NOMO-1 treated with dmso at 0.1 percent for 144 hours (cell line): ENCODE data around the gene EPHB2.
"Not testable (repeated sequence)": the region's sequence is repeated elsewhere in the genome, so short reads cannot be mapped to it uniquely, and the experiment has no call there.

Experiments
- DNase-seq: peaks from one replicate; lab custom pipeline; 2025; ENCODE audit not compliant: unreplicated experiment; lab: John Stamatoyannopoulos, UW

Gene EPHB2

GRCh38 chr1:22710701-22711049, at the start of gene EPHB2:
Gene EPHB2, plus strand, starts transcription at chr1:22710839. Its CDS starts 144 bp downstream, at chr1:22710983.
- peak; percentile 45 for DNase-seq

- DNase-seq, result no peak
Observed at GRCh38 chr1:22661880-22662279, 48.8 kb upstream of the EPHB2 start.

DNA sequence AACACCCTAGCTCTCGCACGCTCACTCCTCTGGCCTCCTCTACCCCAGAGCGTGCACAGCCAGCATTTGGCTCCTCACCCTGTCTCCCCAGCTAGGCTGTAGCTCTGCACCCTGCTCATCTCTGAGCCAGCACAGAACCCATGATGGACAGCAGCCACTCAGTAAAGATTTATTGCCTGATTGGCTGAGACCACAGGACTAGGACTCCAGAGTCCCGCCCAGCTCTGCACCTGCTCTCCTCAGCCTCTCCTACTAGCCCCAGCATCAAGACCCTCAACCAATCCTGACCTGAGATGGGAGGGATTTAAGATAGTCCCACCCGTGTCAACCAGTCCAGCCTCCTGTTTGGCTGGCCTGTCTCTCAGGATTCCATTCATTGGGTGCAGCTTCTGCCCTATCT, 48.3 kb upstream of the EPHB2 start:
- DNase-seq, result no peak

- no peak for DNase-seq
Observed at GRCh38 chr1:22662986-22663408, 47.6 kb upstream of the EPHB2 start.

GRCh38 chr1:22665752-22666151, 44.9 kb upstream of the EPHB2 start:
- no peak for DNase-seq

DNA sequence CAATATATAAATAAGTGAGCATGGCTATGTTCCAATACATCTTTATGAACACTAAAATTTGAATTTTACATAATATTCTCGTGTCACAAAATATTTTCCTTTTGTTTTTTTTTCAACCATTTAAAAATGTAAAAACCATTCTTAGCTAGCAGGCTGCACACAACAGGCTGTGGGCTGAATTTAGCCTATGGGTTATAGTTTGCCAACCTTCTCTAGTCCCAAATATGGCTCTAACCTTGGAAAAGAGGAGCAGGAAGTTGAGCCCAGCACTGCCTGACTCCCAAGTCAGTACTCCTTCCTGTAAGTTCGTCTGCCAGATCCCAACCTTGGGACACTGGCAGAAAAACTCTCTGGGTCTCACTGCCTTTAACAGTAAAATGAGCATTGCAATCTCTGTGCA, 44.2 kb upstream of the EPHB2 start:
- no peak for DNase-seq

- not testable (repeated sequence) for DNase-seq
Observed at GRCh38 chr1:22668840-22669239, 41.8 kb upstream of the EPHB2 start.

DNA sequence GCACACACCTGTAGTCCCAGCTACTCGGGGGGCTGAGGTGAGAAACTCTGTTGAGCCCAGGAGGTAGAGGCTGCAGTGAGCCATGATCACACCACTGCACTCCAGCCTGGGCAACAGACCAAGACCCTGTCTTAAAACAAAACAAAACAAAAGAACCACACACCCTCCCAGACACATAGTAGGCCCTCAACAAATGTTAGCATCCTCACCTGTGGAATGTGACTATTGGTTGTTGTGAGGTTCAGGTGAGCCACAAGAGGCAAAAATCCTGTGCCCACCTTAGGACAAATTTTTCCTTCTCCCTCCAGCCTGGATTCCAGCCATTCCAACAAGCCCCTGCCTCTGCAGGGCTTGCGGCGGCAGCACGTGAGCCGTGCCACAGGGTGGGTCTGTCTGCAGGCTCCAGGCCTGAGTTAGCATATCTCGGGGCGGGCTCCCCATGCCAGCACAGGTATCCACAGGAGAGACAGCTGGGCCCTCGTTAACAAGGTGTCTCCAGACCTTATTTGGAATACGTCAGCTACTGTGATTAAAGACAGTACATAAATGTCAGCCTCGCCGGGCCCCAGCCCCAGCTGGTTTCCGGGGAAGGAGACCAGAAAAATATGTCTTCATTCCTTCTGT, 40.2 kb upstream of the EPHB2 start:
- no peak for DNase-seq

GRCh38 chr1:22671999-22672398, 38.6 kb upstream of the EPHB2 start:
- no peak for DNase-seq

- DNase-seq, result peak; percentile 22
Observed at GRCh38 chr1:22673486-22674409, 36.9 kb upstream of the EPHB2 start.

DNA sequence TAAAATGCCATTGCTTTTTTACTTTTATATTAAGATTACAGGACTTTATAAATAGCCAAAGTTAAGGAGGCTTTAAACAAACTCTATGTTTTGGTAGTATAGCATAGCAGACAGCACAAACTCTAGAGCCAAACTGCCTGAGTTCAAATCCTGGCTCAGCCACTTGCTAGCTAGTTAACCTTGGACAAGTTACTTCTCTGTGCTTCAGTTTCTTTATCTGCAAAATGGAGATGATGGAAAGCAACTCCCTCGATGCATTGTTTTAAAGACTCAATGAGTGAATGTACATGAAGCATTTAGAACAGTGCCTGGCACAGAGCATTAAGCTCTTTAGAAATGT, 36.3 kb upstream of the EPHB2 start:
- DNase-seq, result no peak

GRCh38 chr1:22676151-22676550, 34.5 kb upstream of the EPHB2 start:
- not testable (repeated sequence) for DNase-seq

DNA sequence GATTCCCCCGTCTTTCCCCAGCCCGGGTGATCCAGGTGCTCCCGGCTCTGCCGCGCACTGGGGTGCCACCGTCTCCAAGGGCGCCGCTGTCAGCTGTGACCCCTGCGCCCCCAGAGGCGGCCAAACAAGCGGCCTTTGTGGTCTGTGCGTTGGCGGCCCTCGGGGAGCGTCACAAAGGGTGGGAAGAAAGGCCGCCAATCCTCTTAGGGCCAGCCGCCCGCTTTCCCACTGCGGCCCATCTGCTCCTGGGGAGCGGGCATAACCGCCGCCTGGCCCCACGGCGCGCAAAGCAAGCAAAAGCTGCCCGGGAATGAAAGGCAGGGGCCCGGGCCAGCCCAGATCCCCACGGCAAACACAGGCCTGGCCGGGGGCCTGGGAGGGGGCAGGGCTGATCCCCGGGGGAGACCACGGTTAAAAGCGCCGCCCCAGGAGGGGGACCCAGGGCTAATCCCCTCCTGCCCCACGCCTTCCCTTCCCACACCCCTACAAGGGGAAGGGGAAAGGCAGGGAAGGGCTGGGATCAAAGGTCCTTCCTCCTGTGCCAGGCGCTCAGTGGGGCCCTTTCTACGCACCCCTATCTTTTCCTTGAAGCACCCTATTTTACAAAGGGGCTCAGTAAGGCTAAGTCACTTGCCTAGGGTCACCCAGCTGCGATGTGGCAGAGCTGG, 33.6 kb upstream of the EPHB2 start:
- no peak for DNase-seq

DNA sequence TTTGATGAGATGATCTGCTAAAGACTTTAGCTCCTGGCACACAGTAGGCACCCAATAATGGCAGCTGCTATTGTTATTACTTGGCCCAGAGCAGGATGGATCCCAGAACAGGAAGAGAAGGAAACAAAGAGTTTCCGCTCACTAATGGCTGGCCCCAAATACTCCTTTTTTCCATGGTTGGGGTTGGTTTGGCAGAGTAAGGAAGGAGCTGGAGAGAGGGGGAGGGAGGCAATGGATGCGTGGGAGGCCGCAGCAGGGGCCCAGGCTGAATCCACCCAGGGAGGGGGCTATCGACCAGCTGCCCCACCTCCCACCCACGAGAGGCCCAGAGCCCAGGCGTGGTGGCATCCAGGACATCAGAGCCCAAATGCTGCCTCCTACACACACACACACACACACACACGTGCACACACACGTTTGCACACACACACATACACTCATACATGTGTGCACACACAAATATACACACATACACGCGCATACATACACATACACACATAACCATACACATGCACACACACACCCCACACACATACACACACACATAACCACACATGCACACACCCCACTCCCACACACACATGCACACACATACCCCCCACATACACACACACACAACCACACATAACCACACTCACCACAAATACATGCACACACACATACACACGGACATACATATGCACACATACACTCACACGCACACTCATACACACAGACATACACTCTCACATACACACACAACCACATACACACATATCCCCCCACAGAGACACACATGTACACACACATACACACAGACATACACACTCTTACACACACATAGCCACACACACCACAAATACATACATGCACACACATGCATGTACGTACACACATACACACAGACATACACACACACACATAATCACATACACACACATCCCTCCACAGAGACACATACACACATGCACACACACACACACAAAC, 32.4 kb upstream of the EPHB2 start:
- DNase-seq, result no peak

DNA sequence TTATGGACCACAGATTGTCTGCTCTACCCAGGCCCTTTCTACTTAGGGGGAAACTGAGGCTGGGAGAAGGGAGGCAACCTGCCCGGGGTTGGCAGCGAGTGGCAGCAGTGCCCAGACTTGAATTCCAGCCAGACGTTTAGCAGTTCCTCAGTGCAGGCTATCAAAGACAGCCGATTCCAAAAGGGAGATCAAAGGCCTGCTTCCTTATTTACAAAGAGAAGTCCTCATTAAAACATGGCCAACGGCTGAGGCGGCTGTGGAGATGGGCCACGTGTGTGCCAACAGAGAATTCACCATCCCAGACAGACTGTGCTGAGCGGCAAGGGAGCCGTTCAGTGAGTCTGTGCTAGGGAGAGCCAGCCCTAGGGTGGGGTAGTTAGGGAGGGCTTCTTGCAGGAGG, 29.9 kb upstream of the EPHB2 start:
- DNase-seq, result no peak

DNA sequence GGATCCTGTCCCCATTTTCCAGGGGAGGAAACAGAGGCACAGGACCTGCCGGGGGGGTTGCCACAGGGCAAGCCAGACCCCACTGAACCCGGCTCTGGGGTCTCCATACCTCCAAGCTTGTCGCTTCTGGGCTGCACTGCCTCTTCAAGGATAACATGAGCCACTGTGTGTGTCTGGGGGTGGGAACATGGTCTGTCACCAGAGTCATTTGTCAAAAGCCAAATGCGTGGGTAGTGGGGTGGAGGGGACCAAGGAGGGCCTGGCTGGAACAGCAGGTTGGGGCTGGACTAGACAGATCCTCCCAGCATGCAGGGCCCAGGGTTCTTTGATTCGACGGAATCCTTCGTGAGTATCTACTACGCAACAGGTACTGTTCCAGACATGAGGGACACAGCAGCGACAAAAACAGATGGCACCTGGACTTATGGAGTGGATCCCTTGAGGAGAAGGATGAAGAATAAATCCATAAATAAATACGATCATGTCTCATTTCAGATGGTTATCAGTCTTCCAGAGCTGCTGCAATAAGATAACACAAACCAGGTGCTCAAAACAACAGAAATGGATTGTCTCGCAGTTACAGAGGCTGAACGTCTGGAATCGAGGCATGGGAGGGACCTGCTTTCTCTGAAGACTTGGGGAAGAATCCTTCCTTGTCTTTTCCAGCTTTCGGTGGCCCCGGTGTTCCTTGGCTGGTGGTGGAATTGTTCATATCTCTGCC, 28.9 kb upstream of the EPHB2 start:
- no peak for DNase-seq

GRCh38 chr1:22683547-22683946, 27.1 kb upstream of the EPHB2 start:
- DNase-seq, result no peak

DNA sequence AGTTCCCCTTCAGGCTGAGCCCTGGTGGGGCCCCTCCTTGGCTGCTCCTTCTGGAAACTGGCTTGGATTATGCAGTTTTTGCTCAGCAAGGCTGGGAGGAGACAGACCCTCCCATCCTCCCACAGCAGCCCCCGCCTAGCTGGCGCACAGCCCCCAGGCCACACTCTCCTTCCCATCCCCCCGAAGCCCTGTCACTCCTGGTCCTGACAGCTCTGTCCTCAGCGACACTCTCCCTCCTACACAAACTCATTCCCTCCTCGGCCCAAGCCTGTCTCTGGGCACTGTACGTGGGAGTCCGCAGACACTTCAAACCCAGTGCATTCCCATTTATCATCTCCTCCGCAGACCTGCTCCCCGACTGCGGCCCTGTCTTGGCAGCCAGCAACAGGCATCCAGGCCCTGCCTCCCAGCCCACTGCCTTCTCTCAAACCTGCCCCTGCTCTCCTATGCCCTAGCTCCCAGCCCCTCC, 25.0 kb upstream of the EPHB2 start:
- no peak for DNase-seq

- DNase-seq, result no peak
Observed at GRCh38 chr1:22687191-22687590, 23.4 kb upstream of the EPHB2 start.

DNA sequence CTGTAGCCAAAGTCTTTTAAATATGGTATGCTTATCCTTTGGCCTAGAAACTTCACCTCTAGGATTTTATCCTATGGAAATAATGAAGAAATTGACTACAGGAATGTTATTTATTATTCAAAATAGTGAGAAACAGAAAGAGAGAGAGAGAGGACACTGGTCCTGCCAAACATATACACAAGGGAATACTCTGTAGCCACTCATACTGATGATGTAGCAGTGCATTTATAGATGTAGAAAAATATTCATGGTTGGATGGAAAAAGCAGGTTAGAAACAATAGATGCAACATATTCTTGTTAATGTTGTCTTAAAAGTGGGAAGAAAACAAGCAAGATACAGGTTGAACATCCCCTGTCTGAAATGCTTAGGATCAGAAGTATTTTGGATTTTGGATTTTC, 22.2 kb upstream of the EPHB2 start:
- DNase-seq, result no peak
